Measurements from ENCODE around the gene CHORDC1. TPM values are rescaled to one million over a fixed set of nuclear protein-coding genes. Genes with fewer than 3 reads are reported as not detected.
"Not testable (repeated sequence)": the region's sequence is repeated elsewhere in the genome, so short reads cannot be mapped to it uniquely, and the experiment has no call there.

The CHORDC1 gene
- total RNA-seq, 1 donor from 2014 or later, result 130 TPM

DNA sequence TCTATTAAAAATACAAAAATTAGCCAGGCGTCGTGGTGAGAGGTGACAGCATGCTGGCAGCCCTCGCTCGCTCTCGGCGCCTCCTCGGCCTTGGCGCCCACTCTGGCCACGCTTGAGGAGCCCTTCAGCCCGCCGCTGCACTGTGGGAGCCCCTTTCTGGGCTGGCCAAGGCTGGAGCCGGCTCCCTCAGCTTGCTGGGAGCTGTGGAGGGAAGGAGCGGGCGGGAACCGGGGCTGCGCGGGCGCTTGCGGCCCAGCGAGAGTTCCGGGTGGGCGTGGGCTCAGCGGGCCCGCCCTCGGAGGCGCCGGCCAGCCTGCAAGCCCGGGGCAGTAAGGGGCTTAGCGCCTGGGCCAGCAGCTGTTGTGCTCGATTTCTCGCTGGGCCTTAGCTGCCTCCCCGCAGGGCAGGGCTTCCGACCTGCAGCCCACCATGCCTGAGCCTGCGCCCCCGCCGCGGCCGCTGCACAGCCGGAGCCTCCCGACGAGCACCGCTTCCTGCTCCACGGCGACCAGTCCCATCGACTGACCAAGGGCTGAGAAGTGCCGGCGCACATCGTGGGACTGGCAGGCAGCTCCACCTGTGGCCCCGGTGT, 55.8 kb downstream of the CHORDC1 start:
- H3K27me3 Mint-ChIP-seq (ENCODE audit: insufficient read depth); intact Hi-C loops (cut with micrococcal nuclease); H3K9me3 Mint-ChIP-seq; DNase-seq (ENCODE audit: low spot score); H3K4me3 Mint-ChIP-seq; H3K27ac Mint-ChIP-seq; H3K36me3 Mint-ChIP-seq (ENCODE audit: low read depth); H3K4me1 Mint-ChIP-seq (ENCODE audit: low read depth): not testable (repeated sequence)

Other genes with a start within 250 kb of the CHORDC1 start
- gene TRIM49C, start 191.9 kb downstream of the CHORDC1 start, total RNA-seq, result not detected in 2 replicates
- gene UBTFL1, start 137.1 kb downstream of the CHORDC1 start, total RNA-seq, result not detected in 2 replicates
- gene NAALAD2, start 88.4 kb downstream of the CHORDC1 start, total RNA-seq, result not detected in 2 replicates